ENCODE results near the gene DYSF. TPM values are rescaled to one million over a fixed set of nuclear protein-coding genes. Genes with fewer than 3 reads are reported as not detected.
A peak's percentile ranks its signal among the peaks of the same experiment; 100 is the strongest.

The DYSF gene
- polyA plus RNA-seq, 12 donors: 53.5 to 196 (median 112) TPM

GRCh38 chr2:71601136-71602114 is 148.1 kb downstream of the DYSF start:
- DNase-seq: no peak

DNA sequence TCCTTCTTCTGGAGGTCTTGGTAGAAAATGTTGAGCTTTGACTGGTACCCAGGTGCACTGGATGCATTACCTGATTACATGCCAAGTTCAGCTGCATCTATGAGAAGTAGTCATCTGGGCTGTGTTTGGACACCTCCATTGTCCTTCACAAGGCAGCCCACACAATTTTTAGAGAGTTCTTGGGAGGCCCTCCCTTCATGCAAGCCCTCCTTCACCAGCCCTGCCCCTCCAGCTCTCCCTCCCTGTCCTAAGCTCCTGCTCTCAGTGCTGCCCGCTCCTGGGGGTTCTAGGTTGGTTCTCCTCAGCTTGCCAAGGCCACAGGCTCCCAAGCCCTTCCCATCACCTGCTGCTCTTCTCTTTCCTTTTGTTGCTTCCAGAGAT is 148.7 kb downstream of the DYSF start:
- no peak for DNase-seq

GRCh38 chr2:71602581-71602980 is 149.2 kb downstream of the DYSF start:
- DNase-seq: no peak

GRCh38 chr2:71603311-71603811 is 150.0 kb downstream of the DYSF start:
- DNase-seq: peak; percentile 45

GRCh38 chr2:71603851-71604725 is 150.7 kb downstream of the DYSF start:
- DNase-seq: no peak

- no peak for DNase-seq
These were observed 151.4 kb downstream of the DYSF start for GRCh38 chr2:71604726-71605120.

DNA sequence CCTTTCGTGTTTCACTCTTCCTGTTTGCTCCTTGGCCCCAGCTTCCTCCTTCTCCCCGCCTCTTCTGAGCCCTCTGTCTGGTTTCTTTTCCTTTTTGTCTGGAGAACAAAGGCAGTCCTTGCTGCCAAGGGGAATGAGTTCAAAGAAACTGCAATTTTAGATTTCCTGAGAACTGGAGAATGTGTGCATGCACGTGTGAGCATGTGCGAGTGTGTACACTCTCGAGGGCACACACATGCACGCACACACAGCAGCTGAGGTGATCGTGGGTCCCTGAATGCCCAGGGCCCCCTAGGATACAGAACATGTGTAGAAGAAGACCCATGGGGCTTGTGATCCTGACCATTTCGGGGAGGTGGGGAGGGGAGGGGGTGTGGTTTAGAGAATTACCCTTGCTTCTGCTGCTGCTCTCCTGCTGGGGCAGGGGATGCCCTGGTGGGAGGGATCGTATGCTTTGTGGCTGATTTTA is 151.8 kb downstream of the DYSF start:
- no peak for DNase-seq

- DNase-seq: no peak
These were observed 152.4 kb downstream of the DYSF start for GRCh38 chr2:71605781-71606241.

- no peak for DNase-seq
These were observed 152.9 kb downstream of the DYSF start for GRCh38 chr2:71606244-71606643.

GRCh38 chr2:71607151-71607889 is 154.0 kb downstream of the DYSF start:
- no peak for DNase-seq

GRCh38 chr2:71608034-71608433 is 154.7 kb downstream of the DYSF start:
- DNase-seq: no peak

- DNase-seq: no peak
These were observed 155.1 kb downstream of the DYSF start for GRCh38 chr2:71608441-71608840.

DNA sequence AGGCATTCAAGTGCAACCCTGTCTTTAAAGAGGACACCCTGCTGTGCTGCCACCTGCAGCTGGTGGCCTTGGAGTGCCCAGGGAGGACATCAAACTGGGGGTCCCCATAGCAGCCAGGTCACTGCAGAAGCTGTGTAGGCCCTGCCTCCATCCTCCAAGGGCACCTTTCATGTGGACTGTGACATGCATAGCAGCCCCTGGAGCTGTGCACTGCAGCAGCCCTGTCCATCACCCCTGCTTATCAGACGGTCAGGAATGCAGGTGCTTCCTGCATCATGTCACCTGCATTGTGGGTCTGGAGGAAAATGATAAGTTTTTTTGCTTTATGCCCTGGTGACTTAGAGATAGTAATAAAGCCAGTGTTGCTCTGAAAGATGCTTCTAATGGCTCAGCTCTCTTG is 155.7 kb downstream of the DYSF start:
- DNase-seq: no peak

DNA sequence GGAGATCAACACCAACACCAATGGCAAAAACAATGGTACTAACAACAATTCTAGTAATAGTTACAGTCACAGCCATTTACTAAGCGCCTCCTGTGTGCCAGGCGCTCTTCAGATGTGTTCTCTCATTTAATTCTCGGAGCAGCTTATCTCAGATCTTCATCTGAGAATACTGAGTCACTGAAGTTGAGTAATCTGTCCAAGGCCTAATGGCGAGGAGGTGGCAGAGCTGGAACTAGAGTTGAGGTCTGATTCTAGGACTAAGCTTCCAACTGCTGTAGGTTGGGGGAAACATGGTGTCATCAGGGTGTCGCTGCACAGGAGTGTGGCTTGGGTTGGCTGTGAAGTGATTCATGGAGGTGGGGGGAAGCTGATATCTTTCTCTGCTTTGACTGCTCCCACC is 156.1 kb downstream of the DYSF start:
- DNase-seq: no peak

- DNase-seq: no peak
These were observed 156.6 kb downstream of the DYSF start for GRCh38 chr2:71609958-71610357.

DNA sequence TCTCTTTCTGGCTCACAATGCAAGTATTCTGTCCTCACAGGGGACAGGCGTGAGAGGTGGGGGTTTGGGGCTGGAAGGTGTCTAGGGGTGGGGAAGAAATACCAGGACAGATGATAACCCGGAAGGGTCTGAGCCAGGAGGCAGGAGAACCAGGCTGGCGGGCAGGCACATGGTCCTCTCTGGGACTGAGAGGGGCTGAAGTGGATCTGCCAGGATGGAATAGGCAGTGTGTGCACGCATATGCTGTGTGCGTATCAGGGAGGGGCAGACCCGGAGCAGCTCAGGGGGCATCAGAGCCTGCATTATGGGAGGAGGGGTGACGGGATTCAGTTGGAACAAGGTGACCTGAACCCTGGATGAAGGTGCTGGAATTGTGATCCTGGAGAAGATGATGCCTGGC is 157.3 kb downstream of the DYSF start:
- no peak for DNase-seq

GRCh38 chr2:71611247-71611646 is 157.9 kb downstream of the DYSF start:
- no peak for DNase-seq

DNA sequence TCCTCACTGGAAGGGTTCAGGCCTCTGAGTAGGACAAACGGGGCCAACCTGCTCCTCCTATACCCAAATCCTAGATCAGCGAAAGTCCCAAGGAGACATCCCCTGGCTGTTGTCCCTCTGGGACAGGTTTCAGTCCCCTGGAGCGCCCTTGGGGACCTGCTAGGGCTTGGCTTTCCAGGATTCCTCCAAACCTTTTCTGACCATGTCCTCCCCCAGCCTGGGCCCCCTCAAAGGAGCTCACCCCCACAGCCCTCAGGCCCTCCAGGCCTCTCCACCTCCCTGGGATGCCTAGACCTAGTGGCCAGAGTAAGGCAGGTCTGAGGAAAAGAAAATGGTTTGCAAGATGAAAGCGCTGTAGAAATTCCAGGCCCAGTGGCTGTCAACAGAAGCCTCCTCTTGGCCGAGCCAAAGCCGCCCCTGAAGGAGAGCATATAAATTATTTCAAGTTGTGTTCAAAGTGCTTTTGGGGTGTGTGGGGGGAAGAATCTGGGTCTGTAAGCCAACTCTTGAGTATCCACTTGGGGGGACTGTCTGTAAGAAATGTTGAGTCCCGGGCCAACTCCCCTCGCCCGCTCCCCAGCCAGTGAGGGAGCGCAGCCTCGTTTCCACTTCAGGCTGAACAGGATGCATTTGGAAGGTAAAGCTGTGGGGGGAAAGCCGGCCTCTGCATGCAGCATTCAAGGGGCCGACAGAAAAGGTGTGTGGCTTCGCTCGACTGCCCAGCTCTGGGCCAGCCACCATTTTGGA is 158.6 kb downstream of the DYSF start:
- no peak for DNase-seq

DNA sequence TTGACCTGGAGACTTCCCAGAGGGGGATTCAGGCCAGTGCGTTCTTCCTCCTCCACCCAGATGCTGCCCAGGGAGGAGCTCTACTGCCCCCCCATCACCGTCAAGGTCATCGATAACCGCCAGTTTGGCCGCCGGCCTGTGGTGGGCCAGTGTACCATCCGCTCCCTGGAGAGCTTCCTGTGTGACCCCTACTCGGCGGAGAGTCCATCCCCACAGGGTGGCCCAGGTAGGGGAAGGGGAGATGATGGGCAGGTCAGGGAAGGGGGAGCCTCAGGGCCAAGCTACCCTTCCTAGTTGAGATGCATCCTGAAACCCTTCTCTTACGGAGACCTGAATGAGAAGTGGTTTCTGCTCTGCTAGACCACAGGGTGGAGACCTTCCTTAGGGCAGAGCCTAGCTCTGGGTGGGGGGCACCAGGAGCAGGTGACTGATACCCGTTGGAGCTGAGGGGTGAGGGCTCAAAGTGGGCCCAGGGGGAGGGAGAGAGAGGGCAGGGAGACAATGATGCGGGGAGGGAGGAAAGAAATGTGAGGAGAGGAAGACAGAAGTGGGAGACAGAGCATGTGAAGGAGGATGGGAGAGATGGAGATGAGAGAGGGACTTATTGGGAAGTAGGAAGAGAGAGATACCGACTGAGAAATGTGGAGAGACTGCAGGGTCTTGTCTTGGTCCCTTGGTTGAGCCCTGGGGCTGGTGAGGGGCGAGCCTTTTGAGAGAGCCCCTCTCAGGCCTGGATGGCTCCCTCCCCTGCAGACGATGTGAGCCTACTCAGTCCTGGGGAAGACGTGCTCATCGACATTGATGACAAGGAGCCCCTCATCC is 159.4 kb downstream of the DYSF start:
- DNase-seq: no peak

GRCh38 chr2:71613403-71613952 is 160.1 kb downstream of the DYSF start:
- DNase-seq: no peak
